ENCODE measurements around the gene GADL1.

GADL1 gene

GRCh38 chr3:30707825-30708224 is 186.6 kb downstream of the GADL1 start:
- H3K27ac ChIP-seq, result no peak overlapping the region
- POLR2A ChIA-PET (ENCODE audit: low non-redundant PET), result no interaction called here
- no peak for DNase-seq (ENCODE audit: low spot score)
- TF ChIP-seq, protein P1, sequence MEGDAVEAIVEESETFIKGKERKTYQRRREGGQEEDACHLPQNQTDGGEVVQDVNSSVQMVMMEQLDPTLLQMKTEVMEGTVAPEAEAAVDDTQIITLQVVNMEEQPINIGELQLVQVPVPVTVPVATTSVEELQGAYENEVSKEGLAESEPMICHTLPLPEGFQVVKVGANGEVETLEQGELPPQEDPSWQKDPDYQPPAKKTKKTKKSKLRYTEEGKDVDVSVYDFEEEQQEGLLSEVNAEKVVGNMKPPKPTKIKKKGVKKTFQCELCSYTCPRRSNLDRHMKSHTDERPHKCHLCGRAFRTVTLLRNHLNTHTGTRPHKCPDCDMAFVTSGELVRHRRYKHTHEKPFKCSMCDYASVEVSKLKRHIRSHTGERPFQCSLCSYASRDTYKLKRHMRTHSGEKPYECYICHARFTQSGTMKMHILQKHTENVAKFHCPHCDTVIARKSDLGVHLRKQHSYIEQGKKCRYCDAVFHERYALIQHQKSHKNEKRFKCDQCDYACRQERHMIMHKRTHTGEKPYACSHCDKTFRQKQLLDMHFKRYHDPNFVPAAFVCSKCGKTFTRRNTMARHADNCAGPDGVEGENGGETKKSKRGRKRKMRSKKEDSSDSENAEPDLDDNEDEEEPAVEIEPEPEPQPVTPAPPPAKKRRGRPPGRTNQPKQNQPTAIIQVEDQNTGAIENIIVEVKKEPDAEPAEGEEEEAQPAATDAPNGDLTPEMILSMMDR (conservative IDR thresholded peaks at IDR 0.05; ENCODE audit: low read depth), result no peak
- CTCF ChIA-PET, result no interaction called here

DNA sequence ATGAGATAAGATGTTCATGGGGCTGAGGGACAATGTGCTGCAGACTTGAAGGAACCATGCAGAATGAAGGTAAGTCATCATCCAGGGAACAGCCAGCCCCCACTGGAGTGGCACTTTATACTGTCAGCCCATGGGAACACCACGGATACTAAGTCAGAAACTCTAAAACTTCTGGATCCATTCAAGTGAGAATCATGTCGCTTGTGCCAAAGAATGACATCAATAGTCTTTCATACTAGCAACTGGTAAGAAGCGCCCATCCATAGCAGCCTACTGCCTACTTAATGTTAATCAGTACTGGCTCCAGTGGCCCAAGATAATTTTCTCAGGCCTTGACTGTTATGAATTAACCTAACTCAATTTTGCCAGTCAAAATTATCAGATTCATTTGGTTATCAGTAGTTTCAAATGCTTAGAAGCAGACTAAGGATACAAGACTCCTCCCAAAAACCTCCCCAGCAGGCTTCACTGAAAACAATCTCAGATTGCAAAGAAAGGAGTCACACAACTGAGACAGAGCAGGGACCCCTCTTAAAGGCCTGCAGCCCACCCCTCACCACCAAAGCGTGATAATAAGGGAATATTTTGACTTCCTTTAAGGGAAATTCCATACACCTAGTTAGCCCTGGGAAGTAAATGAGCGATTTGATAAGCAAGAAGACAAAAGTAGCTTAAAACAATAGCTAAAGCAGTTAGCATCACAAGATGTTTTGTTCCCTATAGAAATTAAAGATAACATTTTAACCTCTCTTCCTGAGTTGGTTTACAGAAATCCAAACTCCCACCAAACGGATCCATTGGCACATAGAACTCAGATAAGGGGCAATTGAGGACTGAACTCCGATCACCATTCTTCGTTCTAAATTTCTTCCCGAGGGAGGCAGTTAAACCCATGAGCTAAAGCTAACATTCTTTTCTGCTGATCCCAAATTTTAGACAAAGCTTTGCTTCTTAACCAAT is 189.2 kb downstream of the GADL1 start:
- ChIA-PET CTCF (interaction anchor here (0.6 kb wide), 1 partner anchor 9 kb away, joined by 3 read pairs; no protein-coding TSS in a partner anchor), POLR2A (ENCODE audit: low non-redundant PET) (no interaction called here)
- TF ChIP-seq, protein P1 (conservative IDR thresholded peaks at IDR 0.05; ENCODE audit: low read depth), result no peak
- DNase-seq (ENCODE audit: low spot score), result no peak
- no peak overlapping the region for H3K27ac ChIP-seq

DNA sequence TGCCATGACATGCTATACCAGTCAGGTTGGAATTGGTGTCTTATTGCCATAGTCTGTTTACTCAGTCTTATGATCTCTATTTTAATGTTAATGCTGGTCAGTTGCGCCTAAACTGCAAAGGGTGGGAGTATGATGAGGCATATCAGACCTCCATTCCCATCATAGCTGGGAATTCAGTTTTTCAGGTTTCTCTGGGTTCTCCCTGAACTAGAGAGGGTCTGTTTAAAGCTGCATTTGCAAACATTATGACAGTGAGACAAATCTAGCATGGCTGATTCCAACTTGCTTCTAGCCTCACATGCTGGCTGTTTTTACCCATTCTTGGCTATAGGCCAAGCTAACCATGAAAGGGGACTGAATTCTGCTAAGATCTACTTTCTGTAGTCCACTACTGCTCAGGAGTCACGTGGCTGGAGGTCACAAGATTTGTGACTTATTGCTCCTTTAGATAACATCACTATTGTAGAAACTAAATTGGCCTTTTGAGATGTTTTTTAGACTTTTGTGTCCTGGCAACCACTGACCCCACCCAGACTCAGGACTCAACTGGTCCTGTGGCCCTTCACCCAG is 191.5 kb downstream of the GADL1 start:
- TF ChIP-seq, protein P1 (conservative IDR thresholded peaks at IDR 0.05; ENCODE audit: low read depth), result no peak
- POLR2A ChIA-PET (ENCODE audit: low non-redundant PET), result no interaction called here
- CTCF ChIA-PET, result no interaction called here

GRCh38 chr3:30702038-30702827 is 192.2 kb downstream of the GADL1 start:
- POLR2A ChIA-PET (ENCODE audit: low non-redundant PET), result no interaction called here
- DNase-seq (ENCODE audit: low spot score), result no peak
- TF ChIP-seq, protein P1 (conservative IDR thresholded peaks at IDR 0.05; ENCODE audit: low read depth), result no peak
- no peak overlapping the region for H3K27ac ChIP-seq
- CTCF ChIA-PET, result no interaction called here

More for the DNA sequence above, 191.5 kb downstream of the GADL1 start:
- DNase-seq (ENCODE audit: low spot score), result no peak
- no peak overlapping the region for H3K27ac ChIP-seq

- H3K27ac ChIP-seq, result no peak overlapping the region
- TF ChIP-seq, protein P1 (conservative IDR thresholded peaks at IDR 0.05; ENCODE audit: low read depth), result no peak
- ChIA-PET CTCF (no interaction called here), POLR2A (ENCODE audit: low non-redundant PET) (no interaction called here)
- DNase-seq (ENCODE audit: low spot score), result no peak
These were observed 193.6 kb downstream of the GADL1 start for GRCh38 chr3:30700702-30701321.

DNA sequence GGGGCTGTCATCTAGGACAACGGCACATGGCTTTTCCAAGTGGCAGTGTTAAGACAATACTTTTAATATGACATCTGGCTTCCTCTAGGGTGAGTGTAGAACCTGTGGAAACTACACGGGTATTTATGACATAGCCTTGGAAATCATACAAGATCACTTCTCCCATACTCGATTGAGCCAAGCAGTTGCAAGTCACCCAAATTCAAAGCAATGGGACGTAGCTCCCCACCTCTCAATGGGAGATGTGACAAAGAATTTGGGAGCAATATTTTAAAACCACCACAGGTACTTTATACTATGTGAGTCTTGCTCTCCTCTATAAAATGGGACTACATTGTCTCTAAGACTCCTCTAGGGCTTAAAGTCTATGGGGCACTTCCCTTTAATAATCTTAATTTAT is 194.5 kb downstream of the GADL1 start:
- CTCF ChIA-PET, result no interaction called here
- no peak for DNase-seq (ENCODE audit: low spot score)
- no peak overlapping the region for H3K27ac ChIP-seq
- POLR2A ChIA-PET (ENCODE audit: low non-redundant PET), result no interaction called here
- TF ChIP-seq, protein P1 (conservative IDR thresholded peaks at IDR 0.05; ENCODE audit: low read depth), result no peak

All from RWPE1 (cell line).